IMR-90 (cell line): Measurements from ENCODE around the gene RGS19. TPM values are rescaled to one million over a fixed set of nuclear protein-coding genes. Genes with fewer than 3 reads are reported as not detected.

ENCODE experiments used
- ATAC-seq: fragments of 200-7000 bp; cut with Tn5 transposase; 2 replicates; pipeline ENCODE4 v1.9.1; 2020; ENCODE audit warnings: low read depth, mild to moderate bottlenecking, moderate library complexity
- BruUV-seq: library from RNA; stranded (reverse); fragments of 400-500 nt; replicated peaks from 2 replicates; lab custom pipeline; 2021; lab: Mats Ljungman, UMichigan
- CTCF ChIA-PET: fragments of 300-600 bp; formaldehyde crosslinking; extraction: SDS; loops from one replicate; lab custom pipeline; 2021; ENCODE audit warnings: antibody characterized with exemption; lab: Yijun Ruan, JAX
- POLR2A ChIA-PET: fragments of 300-600 bp; sonication (Branson Sonifier 250); formaldehyde crosslinking; loops from one replicate; lab custom pipeline; 2022; ENCODE audit warnings: antibody characterized with exemption; ENCODE audit not compliant: unreplicated experiment; lab: Charles Lee
- DNase-seq: peaks from one replicate; pipeline ENCODE4 v3.0.0; 2013
- H2AFZ ChIP-seq: replicated peaks from 2 replicates; pipeline ENCODE3; 2013; ENCODE audit warnings: low read length, mild to moderate bottlenecking; ENCODE audit not compliant: poor library complexity
- H2AK5ac ChIP-seq: 2 replicates; pipeline ENCODE4 v1.6.1; 2013; ENCODE audit warnings: low read depth, low read length, inconsistent platforms
- H2AK9ac ChIP-seq: replicated peaks from 2 replicates; pipeline ENCODE3; 2013; ENCODE audit warnings: mild to moderate bottlenecking, low read depth, low read length, moderate library complexity; ENCODE audit not compliant: poor library complexity
- H2BK120ac ChIP-seq: 2 replicates; pipeline ENCODE4 v1.6.1; 2013; ENCODE audit warnings: low read depth, low read length, inconsistent platforms
- H2BK15ac ChIP-seq: 3 replicates; pipeline ENCODE4 v1.6.1; 2013; ENCODE audit warnings: low read depth, low read length, inconsistent platforms
- H2BK20ac ChIP-seq: 2 replicates; pipeline ENCODE4 v1.6.1; 2013; ENCODE audit warnings: low read depth, mild to moderate bottlenecking, inconsistent platforms, low read length, moderate library complexity
- H2BK5ac ChIP-seq: 2 replicates; pipeline ENCODE4 v1.6.1; 2013; ENCODE audit warnings: mild to moderate bottlenecking, low read depth, low read length, inconsistent platforms; ENCODE audit not compliant: poor library complexity, severe bottlenecking
- H3K14ac ChIP-seq: replicated peaks from 2 replicates; pipeline ENCODE4 v1.6.1; 2013; ENCODE audit warnings: low read depth, low read length, inconsistent platforms
- H3K18ac ChIP-seq: 2 replicates; pipeline ENCODE4 v1.6.1; 2013; ENCODE audit warnings: low read depth, low read length, control low read depth
- H3K23ac ChIP-seq: 2 replicates; pipeline ENCODE4 v1.6.1; 2013; ENCODE audit warnings: low read depth, low read length, inconsistent platforms
- H3K27ac ChIP-seq: 2 replicates; pipeline ENCODE4 v1.5.1; 2013; ENCODE audit warnings: mild to moderate bottlenecking, control low read depth, low read length; ENCODE audit not compliant: insufficient read depth
- H3K27me3 ChIP-seq: 2 replicates; pipeline ENCODE4 v1.6.1; 2013; ENCODE audit warnings: low read length; ENCODE audit not compliant: control insufficient read depth, insufficient read depth
- H3K36me3 ChIP-seq: 2 replicates; pipeline ENCODE4 v1.6.1; 2013; ENCODE audit warnings: low read length, mixed read lengths; ENCODE audit not compliant: control insufficient read depth, insufficient read depth
- H3K4ac ChIP-seq: 2 replicates; pipeline ENCODE4 v1.6.1; 2013; ENCODE audit warnings: low read depth, low read length, inconsistent platforms
- H3K4me1 ChIP-seq: 2 replicates; pipeline ENCODE4 v1.6.1; 2013; ENCODE audit warnings: low read length, mixed read lengths; ENCODE audit not compliant: control insufficient read depth, insufficient read depth
- H3K4me2 ChIP-seq: 2 replicates; pipeline ENCODE4 v1.6.1; 2013; ENCODE audit warnings: low read depth, mild to moderate bottlenecking, control low read depth, low read length, moderate library complexity
- H3K4me3 ChIP-seq: 2 replicates; pipeline ENCODE4 v1.5.1; 2013; ENCODE audit warnings: low read depth, mild to moderate bottlenecking, control low read depth, low read length, moderate library complexity; ENCODE audit not compliant: insufficient read depth
- H3K56ac ChIP-seq: 2 replicates; pipeline ENCODE4 v1.6.1; 2013; ENCODE audit warnings: low read length, inconsistent platforms; ENCODE audit not compliant: insufficient read depth; ENCODE audit errors: extremely low read depth
- H3K79me1 ChIP-seq, 2 experiments: 2 replicates each; pipeline ENCODE4 v1.6.1; 2013; ENCODE audit warnings: low read length in 2 of 2, inconsistent platforms in 1 of 2, low read depth in 1 of 2
- H3K9ac ChIP-seq: 2 replicates; pipeline ENCODE4 v1.6.1; 2013; ENCODE audit warnings: low read depth, low read length, control low read depth
- H3K9me1 ChIP-seq: 2 replicates; pipeline ENCODE4 v1.6.1; 2013; ENCODE audit warnings: low read length, inconsistent platforms; ENCODE audit not compliant: insufficient read depth
- H3K9me3 ChIP-seq: 2 replicates; pipeline ENCODE4 v1.6.1; 2013; ENCODE audit warnings: low read length; ENCODE audit not compliant: control insufficient read depth, insufficient read depth
- H4K20me1 ChIP-seq: 2 replicates; pipeline ENCODE4 v1.6.1; 2013; ENCODE audit warnings: low read length, inconsistent platforms; ENCODE audit not compliant: insufficient read depth
- H4K5ac ChIP-seq: 2 replicates; pipeline ENCODE4 v1.6.1; 2013; ENCODE audit warnings: mild to moderate bottlenecking, low read depth, low read length, control low read depth
- H4K8ac ChIP-seq, 2 experiments: 2 replicates each; pipeline ENCODE4 v1.6.1; 2013; ENCODE audit warnings: low read depth in 2 of 2, low read length in 2 of 2, control low read depth in 1 of 2, inconsistent platforms in 1 of 2
- H4K91ac ChIP-seq: 2 replicates; pipeline ENCODE4 v1.6.1; 2013; ENCODE audit warnings: low read depth, low read length, inconsistent platforms; ENCODE audit not compliant: insufficient read depth
- MAZ ChIP-seq: IDR thresholded peaks from 2 replicates; pipeline ENCODE4 v1.6.1; 2012; ENCODE audit warnings: low read depth, mild to moderate bottlenecking, low read length, improper control_type of control experiment, moderate library complexity, borderline replicate concordance
- NFE2L2 ChIP-seq: fragments of 150-350 bp; IDR thresholded peaks from 2 replicates; pipeline ENCODE4 v1.6.1; 2016; ENCODE audit warnings: low read depth, mild to moderate bottlenecking, low read length
- WGBS, 2 experiments: methylation state at CpG; one replicate each; pipeline versions ENCODE4 v1.1.5 to v1.1.7; 2013; ENCODE audit warnings: missing lambda C conversion rate in 2 of 2; ENCODE audit not compliant: insufficient read length in 1 of 2; ENCODE audit errors: extremely low coverage in 2 of 2; 5-methylcytosine and 5-hydroxymethylcytosine counted together
- dilution Hi-C: fragments of 300-500 bp; cut with HindIII; formaldehyde crosslinking; loops from one replicate; pipeline ENCODE4 v1.14.3; 2018; ENCODE audit warnings: low sequenced_read_pairs; ENCODE audit not compliant: unreplicated experiment
- in situ Hi-C: fragments of 300-500 bp; cut with MboI; formaldehyde crosslinking; loops from 3 replicates; pipeline ENCODE4 v1.14.3; 2019; ENCODE audit warnings: low sequenced_read_pairs, inconsistent platforms, mixed read lengths
- intact Hi-C: fragments of 100-400 bp; cut with micrococcal nuclease; formaldehyde crosslinking; loops from 2 replicates; pipeline ENCODE4 v1.10.0; 2022
- polyA plus RNA-seq, 3 experiments: library from polyadenylated mRNA; depleted of rRNA; stranded (reverse); fragments of >200 nt; gene quantifications; 2 replicates each; pipeline ENCODE4 v1.2.3, GENCODE V29; 2012; ENCODE audit warnings: low replicate concordance in 1 of 3
- total RNA-seq: library from RNA; depleted of rRNA; stranded (reverse); fragments of >200 nt; gene quantifications from 2 replicates; pipeline ENCODE4 v1.2.3, GENCODE V29; 2012

The RGS19 gene
- total and polyA plus RNA-seq, 2 of the 4 experiments (the other 2 are of a cell fraction), result 7.7 to 17.5 TPM

DNA sequence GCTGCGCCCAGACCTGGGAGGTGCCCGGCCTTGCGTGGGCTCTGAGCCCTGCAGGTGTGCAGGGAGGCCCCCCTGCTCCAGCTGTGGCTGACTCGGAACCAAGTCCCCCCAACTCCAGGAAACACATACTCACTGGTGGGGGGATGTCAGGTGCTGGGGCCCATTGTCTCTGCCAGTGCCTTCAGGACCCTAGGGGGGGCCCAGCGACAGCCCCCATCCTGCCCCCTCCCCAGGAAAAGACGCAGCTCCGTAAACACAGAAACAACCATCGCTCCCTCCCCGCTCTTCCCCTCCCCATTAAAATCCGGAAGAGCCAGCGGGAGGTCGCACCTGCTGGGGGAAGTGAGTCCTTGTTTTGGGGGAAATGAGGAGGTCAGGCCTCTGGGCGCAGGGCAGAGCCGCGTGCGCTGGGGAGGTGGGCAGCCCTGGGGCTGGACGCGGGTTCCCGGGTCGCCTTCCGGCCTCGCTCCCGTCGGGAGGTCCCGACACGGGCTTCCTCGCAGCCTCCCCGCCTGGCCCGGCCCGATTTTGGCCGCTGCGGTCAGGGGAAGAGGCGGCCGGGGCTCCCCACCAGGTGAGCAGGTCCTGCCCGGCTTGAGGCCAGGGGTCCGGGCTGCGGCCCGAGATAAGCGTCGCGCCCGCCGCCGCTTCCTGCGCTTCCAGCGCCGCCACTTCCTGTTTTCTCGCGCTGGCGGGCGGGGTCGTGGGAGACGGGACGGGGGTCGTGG, 37.1 kb downstream of the RGS19 start:
- in situ Hi-C loops (no loop called here), intact Hi-C loops (no loop called here), dilution Hi-C loops (no loop called here)
- H3K27ac ChIP-seq, result no peak overlapping the region; the same call in 1 of the 2 replicates
- H3K79me1 ChIP-seq, result no peaks in the 10 kb centered on the region
- 0 out of 4 replicates have a peak overlapping the region, but pooled peaks have one; percentile 16 to 74 for H4K8ac ChIP-seq
- no peak for ATAC-seq
- DNase-seq, result no peak
- TF ChIP-seq MAZ (no peak), NFE2L2 (no peak)
- BruUV-seq, result no TSS peak
- no peak overlapping the region for H3K56ac ChIP-seq
- H2BK5ac ChIP-seq, result no peak overlapping the region
- no peaks in the 10 kb centered on the region for H3K9me3 ChIP-seq
- H3K27me3 ChIP-seq, result peaks cover 65% of the 10 kb centered on the region
- peak overlapping the region; percentile 80 for H2AFZ ChIP-seq
- H2AK5ac ChIP-seq, result no peak overlapping the region; the same call in 1 of the 2 replicates
- no peak overlapping the region for H3K18ac ChIP-seq
- peak overlapping the region; percentile 35 for H3K4me3 ChIP-seq
- H3K14ac ChIP-seq, result no peak overlapping the region
- H2BK20ac ChIP-seq, result no peak overlapping the region
- H3K4me1 ChIP-seq, result peaks cover 2% of the 10 kb centered on the region; the same call in 1 of the 2 replicates
- ChIA-PET CTCF (no interaction called here), POLR2A (no interaction called here)
- peak overlapping the region; percentile 25; the same call in 1 of the 2 replicates for H3K4me2 ChIP-seq
- H4K20me1 ChIP-seq, result no peaks in the 10 kb centered on the region; the same call in 1 of the 2 replicates
- H2BK15ac ChIP-seq, result no peak overlapping the region
- H3K4ac ChIP-seq, result no peak overlapping the region
- H2AK9ac ChIP-seq, result peak overlapping the region; percentile 65
- H2BK120ac ChIP-seq, result no peak overlapping the region
- WGBS, 2 experiments, result 2% methylated on average over 16 of the region's 55 CpGs; no CpG with 5 or more reads in 1 of the 2 experiments
- H4K5ac ChIP-seq, result no peak overlapping the region
- no peaks in the 10 kb centered on the region for H3K9me1 ChIP-seq
- H3K23ac ChIP-seq, result no peak overlapping the region
- H3K36me3 ChIP-seq, result no peaks in the 10 kb centered on the region
- H4K91ac ChIP-seq, result no peak overlapping the region
- H3K9ac ChIP-seq, result no peak overlapping the region
